B cell (primary cell): ENCODE results near the gene B4GALT1.

Source experiments
- EZH2 ChIP-seq: IDR thresholded peaks from 2 replicates; pipeline ENCODE4 v1.6.1; 2012; ENCODE audit warnings: borderline replicate concordance, low read depth, mild to moderate bottlenecking, moderate library complexity, low read length; ENCODE audit not compliant: insufficient read depth, poor library complexity, severe bottlenecking
- TF ChIP-seq, protein P1 (sequence below): fragments of 200-600 bp; IDR thresholded peaks from one replicate; pipeline ENCODE4 v1.8.0; 2022; ENCODE audit warnings: antibody characterized with exemption, mild to moderate bottlenecking

GRCh38 chr9:33125461-33125860, 41.7 kb downstream of the B4GALT1 start:
- TF ChIP-seq EZH2: no peak
- TF ChIP-seq, protein P1, sequence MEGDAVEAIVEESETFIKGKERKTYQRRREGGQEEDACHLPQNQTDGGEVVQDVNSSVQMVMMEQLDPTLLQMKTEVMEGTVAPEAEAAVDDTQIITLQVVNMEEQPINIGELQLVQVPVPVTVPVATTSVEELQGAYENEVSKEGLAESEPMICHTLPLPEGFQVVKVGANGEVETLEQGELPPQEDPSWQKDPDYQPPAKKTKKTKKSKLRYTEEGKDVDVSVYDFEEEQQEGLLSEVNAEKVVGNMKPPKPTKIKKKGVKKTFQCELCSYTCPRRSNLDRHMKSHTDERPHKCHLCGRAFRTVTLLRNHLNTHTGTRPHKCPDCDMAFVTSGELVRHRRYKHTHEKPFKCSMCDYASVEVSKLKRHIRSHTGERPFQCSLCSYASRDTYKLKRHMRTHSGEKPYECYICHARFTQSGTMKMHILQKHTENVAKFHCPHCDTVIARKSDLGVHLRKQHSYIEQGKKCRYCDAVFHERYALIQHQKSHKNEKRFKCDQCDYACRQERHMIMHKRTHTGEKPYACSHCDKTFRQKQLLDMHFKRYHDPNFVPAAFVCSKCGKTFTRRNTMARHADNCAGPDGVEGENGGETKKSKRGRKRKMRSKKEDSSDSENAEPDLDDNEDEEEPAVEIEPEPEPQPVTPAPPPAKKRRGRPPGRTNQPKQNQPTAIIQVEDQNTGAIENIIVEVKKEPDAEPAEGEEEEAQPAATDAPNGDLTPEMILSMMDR: no peak
